GM12878 (cell line): Measurements from ENCODE around the gene PAPSS2. TPM values are rescaled to one million over a fixed set of nuclear protein-coding genes. Genes with fewer than 3 reads are reported as not detected.

Experiments used
- ATAC-seq: fragments of 200-7000 bp; cut with Tn5 transposase; 3 replicates; pipeline ENCODE4 v1.9.1; 2020; ENCODE audit warnings: mild to moderate bottlenecking, moderate library complexity
- BruUV-seq: library from RNA; stranded (reverse); fragments of 400-500 nt; replicated peaks from 2 replicates; lab custom pipeline; 2021; lab: Mats Ljungman, UMichigan
- CTCF ChIA-PET: fragments of 300-600 bp; sonication (Branson Sonifier 250); formaldehyde crosslinking; extraction: SDS; loops from one replicate; lab custom pipeline; 2021; ENCODE audit warnings: inconsistent platforms; lab: Yijun Ruan, JAX
- POLR2A ChIA-PET: fragments of 350-600 bp; formaldehyde crosslinking; extraction: SDS; loops from one replicate; lab custom pipeline; 2021; ENCODE audit warnings: inconsistent platforms; lab: Charles Lee
- RAD21 ChIA-PET: fragments of 300-600 bp; sonication (Branson Sonifier 250); formaldehyde crosslinking; loops from one replicate; lab custom pipeline; 2023; ENCODE audit warnings: antibody characterized with exemption; ENCODE audit not compliant: unreplicated experiment; lab: Charles Lee
- SMC1A ChIA-PET: fragments of 300-600 bp; sonication (Branson Sonifier 250); formaldehyde crosslinking; loops from one replicate; lab custom pipeline; 2023; ENCODE audit not compliant: unreplicated experiment, uncharacterized antibody; lab: Charles Lee
- DNase-seq: peaks from one replicate; pipeline ENCODE4 v3.0.0-alpha.2; 2011; ENCODE audit warnings: low read depth, low spot score
- FAIRE-seq: peaks from 3 replicates; lab custom pipeline; 2011; peaks lifted over from hg19 to GRCh38; lab: Jason Lieb, UNC
- H2AFZ ChIP-seq: 2 replicates; pipeline ENCODE4 v1.6.0; 2011; ENCODE audit warnings: low read depth, low read length, control low read depth; ENCODE audit not compliant: control insufficient read depth
- H3K27ac ChIP-seq: 2 replicates; pipeline ENCODE4 v1.5.1; 2011; ENCODE audit warnings: control low read depth; ENCODE audit not compliant: control insufficient read depth, insufficient read depth
- H3K27me3 ChIP-seq, 2 experiments: replicated peaks in 1 of 2; 2 replicates each; pipeline versions ENCODE4 v1.6.0 to v1.6.1; 2011; ENCODE audit warnings: low read length in 1 of 2; ENCODE audit not compliant: control insufficient read depth in 2 of 2, insufficient read depth in 2 of 2
- H3K36me3 ChIP-seq, 2 experiments: 2 replicates each; pipeline ENCODE4 v1.5.1; 2011; ENCODE audit warnings: low read length in 1 of 2; ENCODE audit not compliant: control insufficient read depth in 2 of 2, insufficient read depth in 2 of 2
- H3K4me1 ChIP-seq: 2 replicates; pipeline ENCODE4 v1.6.1; 2011; ENCODE audit warnings: mild to moderate bottlenecking, low read length, moderate library complexity, mixed read lengths; ENCODE audit not compliant: control insufficient read depth, insufficient read depth
- H3K4me2 ChIP-seq: 2 replicates; pipeline ENCODE4 v1.6.0; 2011; ENCODE audit warnings: control low read depth; ENCODE audit not compliant: control insufficient read depth, insufficient read depth
- H3K4me3 ChIP-seq: fragments of 200-600 bp; sonication (generic); 2 replicates; pipeline ENCODE4 v1.5.1; 2016
- H3K79me2 ChIP-seq: 2 replicates; pipeline ENCODE4 v1.6.0; 2011; ENCODE audit warnings: low read length; ENCODE audit not compliant: control insufficient read depth, insufficient read depth
- H3K9ac ChIP-seq: 2 replicates; pipeline ENCODE4 v1.8.0; 2011; ENCODE audit warnings: low read length, control low read depth, mixed read lengths; ENCODE audit not compliant: control insufficient read depth, insufficient read depth
- H3K9me3 ChIP-seq: replicated peaks from 3 replicates; pipeline ENCODE4 v1.5.1; 2011; ENCODE audit warnings: mild to moderate bottlenecking, low read length; ENCODE audit not compliant: control insufficient read depth, insufficient read depth
- H4K20me1 ChIP-seq: 2 replicates; pipeline ENCODE4 v1.6.0; 2011; ENCODE audit not compliant: control insufficient read depth, insufficient read depth
- CHD2 ChIP-seq: IDR thresholded peaks from 2 replicates; pipeline ENCODE4 v1.6.1; 2011; ENCODE audit warnings: low read depth, low read length, improper control_type of control experiment, borderline replicate concordance
- FOS ChIP-seq: IDR thresholded peaks from 3 replicates; pipeline ENCODE4 v1.6.1; 2011; ENCODE audit warnings: borderline replicate concordance; ENCODE audit not compliant: insufficient read length; ENCODE audit errors: extremely low read depth
- FOXK2 ChIP-seq: fragments of 450-650 bp; IDR thresholded peaks from 2 replicates; pipeline ENCODE4 v1.6.1; 2017; ENCODE audit warnings: mild to moderate bottlenecking, moderate library complexity
- JUND ChIP-seq: IDR thresholded peaks from 2 replicates; pipeline ENCODE4 v1.6.1; 2012; ENCODE audit warnings: low read depth, mild to moderate bottlenecking, low read length, improper control_type of control experiment, moderate library complexity
- MXI1 ChIP-seq: fragments of 150-350 bp; IDR thresholded peaks from 2 replicates; pipeline ENCODE4 v1.6.1; 2011; ENCODE audit warnings: low read depth, mild to moderate bottlenecking, inconsistent platforms, low read length, improper control_type of control experiment
- SMC3 ChIP-seq: IDR thresholded peaks from 2 replicates; pipeline ENCODE4 v1.6.1; 2011; ENCODE audit warnings: low read length, improper control_type of control experiment, borderline replicate concordance
- SP1 ChIP-seq: IDR thresholded peaks from one replicate; pipeline ENCODE4 v1.6.1; 2011; ENCODE audit warnings: low read depth, low read length
- WRNIP1 ChIP-seq: IDR thresholded peaks from 2 replicates; pipeline ENCODE4 v1.6.1; 2011; ENCODE audit warnings: low read depth, low read length, improper control_type of control experiment, borderline replicate concordance
- ZBTB11 ChIP-seq: fragments of 450-650 bp; formaldehyde crosslinking; IDR thresholded peaks from 2 replicates; pipeline ENCODE4 v1.5.0; 2022; ENCODE audit warnings: mild to moderate bottlenecking, missing genetic modification characterization
- ZNF622 ChIP-seq: fragments of 450-650 bp; IDR thresholded peaks from 2 replicates; pipeline ENCODE4 v1.6.1; 2017; ENCODE audit warnings: mild to moderate bottlenecking, inconsistent platforms
- ZZZ3 ChIP-seq: IDR thresholded peaks from 2 replicates; pipeline ENCODE4 v1.6.1; 2011; ENCODE audit warnings: low read depth; ENCODE audit not compliant: control insufficient read depth, insufficient read length
- WGBS: methylation state at CpG from one replicate; pipeline ENCODE4 v1.1.6; 2016; ENCODE audit warnings: low lambda C conversion rate; ENCODE audit not compliant: insufficient replicate concordance, insufficient coverage; ENCODE audit errors: missing lambda C conversion rate; 5-methylcytosine and 5-hydroxymethylcytosine counted together
- in situ Hi-C: fragments of 300-500 bp; cut with MboI; formaldehyde crosslinking; loops from 9 replicates; pipeline ENCODE4 v1.14.3; 2018; ENCODE audit warnings: mixed read lengths
- intact Hi-C: fragments of 100-400 bp; cut with micrococcal nuclease; formaldehyde crosslinking; loops from one replicate; pipeline ENCODE4 v1.14.2; 2022; ENCODE audit not compliant: unreplicated experiment
- polyA plus RNA-seq, 11 experiments: library from polyadenylated mRNA; depleted of rRNA in 4 of 11; unstranded in 6 of 11; stranded (reverse) in 5 of 11; fragments of >200 nt; fragmentation: Nextera tagmentation in 4 of 11; fragmentation: Illumina TruSeq in 1 of 11; extraction: Ambion mirVana in 4 of 11; extraction: Trizol in 1 of 11; gene quantifications; 1 replicate in 1 of 11; 2 replicates in 10 of 11; pipeline versions ENCODE4 v1.2.1 to v1.2.3, GENCODE V29; 2011 to 2016; ENCODE audit warnings: inconsistent platforms in 2 of 11, missing spikeins in 2 of 11, low read depth in 1 of 11
- total RNA-seq, 4 experiments: library from RNA; depleted of rRNA in 3 of 4; stranded (reverse); fragments of >200 nt in 3 of 4; fragmentation: Illumina TruSeq in 1 of 4; extraction: Trizol in 1 of 4; gene quantifications; 2 replicates each; pipeline versions ENCODE4 v1.2.1 to v1.2.3, GENCODE V29; 2013 to 2021
- TF ChIP-seq, protein P1 (sequence below): fragments of 450-650 bp; IDR thresholded peaks from 2 replicates; pipeline ENCODE4 v1.6.1; 2014; ENCODE audit warnings: mild to moderate bottlenecking
- TF ChIP-seq, protein P2 (sequence below): IDR thresholded peaks from 2 replicates; pipeline ENCODE4 v1.6.1; 2011; ENCODE audit warnings: borderline replicate concordance, low read depth, mild to moderate bottlenecking, moderate library complexity, mixed read lengths, low read length; ENCODE audit not compliant: insufficient read depth; ENCODE audit errors: extremely low read length
- TF ChIP-seq, protein P3 (sequence below): fragments of 450-650 bp; IDR thresholded peaks from 2 replicates; pipeline ENCODE4 v1.6.1; 2017; ENCODE audit warnings: mild to moderate bottlenecking, low read depth, inconsistent platforms; ENCODE audit not compliant: poor library complexity, severe bottlenecking
- TF ChIP-seq, protein P4 (sequence below): fragments of 450-650 bp; IDR thresholded peaks from 2 replicates; pipeline ENCODE4 v1.6.1; 2016; ENCODE audit warnings: mild to moderate bottlenecking

Gene PAPSS2
- total and polyA plus RNA-seq, 10 of the 15 experiments (the other 5 are each of a cell fraction or from before 2014, with no cell fraction given) = 0.15 to 2.1 (median 0.37) TPM

DNA sequence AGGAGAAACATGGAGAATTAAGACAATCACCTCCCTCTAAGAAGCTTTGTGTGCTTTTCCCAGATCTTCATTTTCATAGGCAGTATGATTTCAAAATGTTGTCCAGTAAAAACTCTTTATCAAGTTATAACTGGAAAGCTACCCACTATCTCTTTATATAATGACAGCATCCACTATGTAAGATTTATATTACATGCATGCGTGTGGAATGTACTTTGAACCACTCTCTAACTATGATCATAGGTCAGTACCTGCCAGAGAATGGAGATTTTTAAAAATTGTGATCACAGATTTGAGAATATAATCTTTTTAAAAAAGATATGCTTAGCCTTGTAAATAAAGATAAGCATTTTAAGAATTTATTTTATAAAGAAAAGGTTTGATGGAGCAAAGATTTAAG lies 17.9 kb downstream of the PAPSS2 start:
- Histone ChIP-seq H3K27me3 (no peaks in the 10 kb centered on the region), H3K27ac (no peak overlapping the region), H3K9ac (no peak overlapping the region), H3K4me1 (no peaks in the 10 kb centered on the region), H3K9me3 (no peaks in the 10 kb centered on the region), H3K4me3 (no peak overlapping the region), H3K36me3 (no peaks in the 10 kb centered on the region), H3K4me2 (no peak overlapping the region), H4K20me1 (no peaks in the 10 kb centered on the region), H2AFZ (no peak overlapping the region), H3K79me2 (no peaks in the 10 kb centered on the region)
- ATAC-seq (no peak), FAIRE-seq (no peak), DNase-seq (no peak)
- no TSS peak for BruUV-seq
- WGBS = 94% methylated on average over 1 of the region's 1 CpG
- SMC1A ChIA-PET = no interaction called here
- RAD21 ChIA-PET = no interaction called here
- intact Hi-C loops = no loop called here
- in situ Hi-C loops = no loop called here
- TF ChIP-seq CHD2 (no peak), FOS (no peak), JUND (no peak), WRNIP1 (no peak), SMC3 (no peak), MXI1 (no peak), ZNF622 (no peak), ZZZ3 (no peak), FOXK2 (no peak), ZBTB11 (CRISPR knock-in tag) (no peak), SP1 (no peak)
- TF ChIP-seq, protein P1, sequence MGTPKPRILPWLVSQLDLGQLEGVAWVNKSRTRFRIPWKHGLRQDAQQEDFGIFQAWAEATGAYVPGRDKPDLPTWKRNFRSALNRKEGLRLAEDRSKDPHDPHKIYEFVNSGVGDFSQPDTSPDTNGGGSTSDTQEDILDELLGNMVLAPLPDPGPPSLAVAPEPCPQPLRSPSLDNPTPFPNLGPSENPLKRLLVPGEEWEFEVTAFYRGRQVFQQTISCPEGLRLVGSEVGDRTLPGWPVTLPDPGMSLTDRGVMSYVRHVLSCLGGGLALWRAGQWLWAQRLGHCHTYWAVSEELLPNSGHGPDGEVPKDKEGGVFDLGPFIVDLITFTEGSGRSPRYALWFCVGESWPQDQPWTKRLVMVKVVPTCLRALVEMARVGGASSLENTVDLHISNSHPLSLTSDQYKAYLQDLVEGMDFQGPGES = no peak
- TF ChIP-seq, protein P2, sequence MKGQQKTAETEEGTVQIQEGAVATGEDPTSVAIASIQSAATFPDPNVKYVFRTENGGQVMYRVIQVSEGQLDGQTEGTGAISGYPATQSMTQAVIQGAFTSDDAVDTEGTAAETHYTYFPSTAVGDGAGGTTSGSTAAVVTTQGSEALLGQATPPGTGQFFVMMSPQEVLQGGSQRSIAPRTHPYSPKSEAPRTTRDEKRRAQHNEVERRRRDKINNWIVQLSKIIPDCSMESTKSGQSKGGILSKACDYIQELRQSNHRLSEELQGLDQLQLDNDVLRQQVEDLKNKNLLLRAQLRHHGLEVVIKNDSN = no peak
- TF ChIP-seq, protein P3, sequence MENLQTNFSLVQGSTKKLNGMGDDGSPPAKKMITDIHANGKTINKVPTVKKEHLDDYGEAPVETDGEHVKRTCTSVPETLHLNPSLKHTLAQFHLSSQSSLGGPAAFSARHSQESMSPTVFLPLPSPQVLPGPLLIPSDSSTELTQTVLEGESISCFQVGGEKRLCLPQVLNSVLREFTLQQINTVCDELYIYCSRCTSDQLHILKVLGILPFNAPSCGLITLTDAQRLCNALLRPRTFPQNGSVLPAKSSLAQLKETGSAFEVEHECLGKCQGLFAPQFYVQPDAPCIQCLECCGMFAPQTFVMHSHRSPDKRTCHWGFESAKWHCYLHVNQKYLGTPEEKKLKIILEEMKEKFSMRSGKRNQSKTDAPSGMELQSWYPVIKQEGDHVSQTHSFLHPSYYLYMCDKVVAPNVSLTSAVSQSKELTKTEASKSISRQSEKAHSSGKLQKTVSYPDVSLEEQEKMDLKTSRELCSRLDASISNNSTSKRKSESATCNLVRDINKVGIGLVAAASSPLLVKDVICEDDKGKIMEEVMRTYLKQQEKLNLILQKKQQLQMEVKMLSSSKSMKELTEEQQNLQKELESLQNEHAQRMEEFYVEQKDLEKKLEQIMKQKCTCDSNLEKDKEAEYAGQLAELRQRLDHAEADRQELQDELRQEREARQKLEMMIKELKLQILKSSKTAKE = no peak
- TF ChIP-seq, protein P4, sequence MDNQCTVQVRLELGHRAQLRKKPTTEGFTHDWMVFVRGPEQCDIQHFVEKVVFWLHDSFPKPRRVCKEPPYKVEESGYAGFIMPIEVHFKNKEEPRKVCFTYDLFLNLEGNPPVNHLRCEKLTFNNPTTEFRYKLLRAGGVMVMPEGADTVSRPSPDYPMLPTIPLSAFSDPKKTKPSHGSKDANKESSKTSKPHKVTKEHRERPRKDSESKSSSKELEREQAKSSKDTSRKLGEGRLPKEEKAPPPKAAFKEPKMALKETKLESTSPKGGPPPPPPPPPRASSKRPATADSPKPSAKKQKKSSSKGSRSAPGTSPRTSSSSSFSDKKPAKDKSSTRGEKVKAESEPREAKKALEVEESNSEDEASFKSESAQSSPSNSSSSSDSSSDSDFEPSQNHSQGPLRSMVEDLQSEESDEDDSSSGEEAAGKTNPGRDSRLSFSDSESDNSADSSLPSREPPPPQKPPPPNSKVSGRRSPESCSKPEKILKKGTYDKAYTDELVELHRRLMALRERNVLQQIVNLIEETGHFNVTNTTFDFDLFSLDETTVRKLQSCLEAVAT = no peak
- POLR2A ChIA-PET = no interaction called here
- CTCF ChIA-PET = no interaction called here
